Testis (tissue), 2 donors: ENCODE measurements around the gene ZNF22.

Experiments
- POLR2A ChIP-seq: fragments of 450-650 bp; IDR thresholded peaks from one replicate; pipeline ENCODE4 v1.6.1; 2017; ENCODE audit warnings: antibody characterized with exemption, mild to moderate bottlenecking, moderate library complexity
- TF ChIP-seq, protein P1 (sequence below), 3 experiments: fragments of 450-650 bp in 2 of 3; fragments of 200-600 bp in 1 of 3; sonication (generic) in 1 of 3; IDR thresholded peaks; one replicate each; pipeline ENCODE4 v1.5.1; 2016 to 2019; ENCODE audit warnings: antibody characterized with exemption in 3 of 3, mild to moderate bottlenecking in 2 of 3, moderate library complexity in 1 of 3

GRCh38 chr10:45023426-45023825 lies 22.7 kb downstream of the ZNF22 start:
- TF ChIP-seq, protein P1, sequence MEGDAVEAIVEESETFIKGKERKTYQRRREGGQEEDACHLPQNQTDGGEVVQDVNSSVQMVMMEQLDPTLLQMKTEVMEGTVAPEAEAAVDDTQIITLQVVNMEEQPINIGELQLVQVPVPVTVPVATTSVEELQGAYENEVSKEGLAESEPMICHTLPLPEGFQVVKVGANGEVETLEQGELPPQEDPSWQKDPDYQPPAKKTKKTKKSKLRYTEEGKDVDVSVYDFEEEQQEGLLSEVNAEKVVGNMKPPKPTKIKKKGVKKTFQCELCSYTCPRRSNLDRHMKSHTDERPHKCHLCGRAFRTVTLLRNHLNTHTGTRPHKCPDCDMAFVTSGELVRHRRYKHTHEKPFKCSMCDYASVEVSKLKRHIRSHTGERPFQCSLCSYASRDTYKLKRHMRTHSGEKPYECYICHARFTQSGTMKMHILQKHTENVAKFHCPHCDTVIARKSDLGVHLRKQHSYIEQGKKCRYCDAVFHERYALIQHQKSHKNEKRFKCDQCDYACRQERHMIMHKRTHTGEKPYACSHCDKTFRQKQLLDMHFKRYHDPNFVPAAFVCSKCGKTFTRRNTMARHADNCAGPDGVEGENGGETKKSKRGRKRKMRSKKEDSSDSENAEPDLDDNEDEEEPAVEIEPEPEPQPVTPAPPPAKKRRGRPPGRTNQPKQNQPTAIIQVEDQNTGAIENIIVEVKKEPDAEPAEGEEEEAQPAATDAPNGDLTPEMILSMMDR (IDR thresholded peaks at IDR 0.05) = no peak
- no peak for TF ChIP-seq POLR2A
